ENCODE measurements around the gene HCST. TPM values are rescaled to one million over a fixed set of nuclear protein-coding genes. Genes with fewer than 3 reads are reported as not detected.

The HCST gene
- total and polyA plus RNA-seq, 2 of the 13 experiments (the other 11 are each of a cell fraction or from before 2014, with no cell fraction given) = 0.24 to 1.2 TPM

- TF ChIP-seq IKZF4 (CRISPR knock-in tag; IDR thresholded peaks at IDR 0.05; ENCODE audit: borderline replicate concordance, low read depth, not compliant biosample characterization) (no peak), FOXP4 (CRISPR knock-in tag; IDR thresholded peaks at IDR 0.05) (peak; percentile 53; the same call in 1 of the 2 replicates), ZFP91 (CRISPR knock-in tag; IDR thresholded peaks at IDR 0.05; ENCODE audit: borderline replicate concordance) (peak; percentile 98), ZNF543 (CRISPR knock-in tag; IDR thresholded peaks at IDR 0.05) (0 out of 2 replicates have a peak, but pooled peaks have one; percentile 55), ARID2 (CRISPR knock-in tag; IDR thresholded peaks at IDR 0.05; ENCODE audit: borderline replicate concordance) (no peak), TOPORS (CRISPR knock-in tag; IDR thresholded peaks at IDR 0.05) (no peak), ZNF235 (CRISPR knock-in tag; IDR thresholded peaks at IDR 0.05; ENCODE audit: borderline replicate concordance) (no peak; the same call in 1 of the 2 replicates), SNAPC5 (CRISPR knock-in tag; IDR thresholded peaks at IDR 0.05; ENCODE audit: borderline replicate concordance) (no peak), ZNF335 (CRISPR knock-in tag; IDR thresholded peaks at IDR 0.05) (peak; percentile 67), GABPB1 (CRISPR knock-in tag; IDR thresholded peaks at IDR 0.05) (peak; percentile 96), ERF (CRISPR knock-in tag; IDR thresholded peaks at IDR 0.05) (peak; percentile 84; the same call in 1 of the 2 replicates), TEF (CRISPR knock-in tag; IDR thresholded peaks at IDR 0.05) (no peak), MEF2D (CRISPR knock-in tag; IDR thresholded peaks at IDR 0.05) (peak; percentile 66; the same call in 1 of the 2 replicates), ZNF660 (CRISPR knock-in tag; IDR thresholded peaks at IDR 0.05; ENCODE audit: borderline replicate concordance, low read depth) (no peak), TFDP2 (CRISPR knock-in tag; IDR thresholded peaks at IDR 0.05) (peak; percentile 90), HBP1 (CRISPR knock-in tag; IDR thresholded peaks at IDR 0.05; ENCODE audit: low read depth) (no peak), NFYB (CRISPR knock-in tag; IDR thresholded peaks at IDR 0.05) (peak; percentile 78), KMT2A (CRISPR knock-in tag; IDR thresholded peaks at IDR 0.05) (0 out of 2 replicates have a peak, but pooled peaks have one; percentile 34), ZNF619 (CRISPR knock-in tag; IDR thresholded peaks at IDR 0.05) (peak; percentile 71; the same call in 1 of the 2 replicates), IRF9 (CRISPR knock-in tag; IDR thresholded peaks at IDR 0.05; ENCODE audit: borderline replicate concordance) (peak; percentile 91; the same call in 1 of the 2 replicates)
These were observed 29.0 kb downstream of the HCST start (continued) for GRCh38 chr19:35931161-35931873.
